H9 (cell line): ENCODE measurements around the gene DPH7. TPM values are rescaled to one million over a fixed set of nuclear protein-coding genes. Genes with fewer than 3 reads are reported as not detected.
A peak's percentile ranks its signal among the peaks of the same experiment; 100 is the strongest.
"Not testable (repeated sequence)": the region's sequence is repeated elsewhere in the genome, so short reads cannot be mapped to it uniquely, and the experiment has no call there.

Experiments
- DNase-seq: peaks from one replicate; pipeline ENCODE4 v3.0.0-alpha.2; 2017
- H2AFZ ChIP-seq: one replicate; pipeline ENCODE4 v1.6.1; 2013; ENCODE audit warnings: mild to moderate bottlenecking, low read length, control low read depth, moderate library complexity
- H2AK5ac ChIP-seq: 2 replicates; pipeline ENCODE4 v1.6.1; 2013; ENCODE audit warnings: low read length, control low read depth, mixed read lengths; ENCODE audit not compliant: insufficient read length
- H2BK120ac ChIP-seq: one replicate; pipeline ENCODE4 v1.6.1; 2013; ENCODE audit warnings: low read depth, mild to moderate bottlenecking, low read length, control low read depth, inconsistent platforms; ENCODE audit not compliant: poor library complexity, severe bottlenecking
- H2BK12ac ChIP-seq: 2 replicates; pipeline ENCODE4 v1.6.1; 2013; ENCODE audit warnings: low read length, control low read depth, mixed read lengths, low read depth; ENCODE audit not compliant: insufficient read length
- H2BK15ac ChIP-seq: 2 replicates; pipeline ENCODE4 v1.6.1; 2013; ENCODE audit warnings: low read depth, low read length, control low read depth
- H2BK20ac ChIP-seq: one replicate; pipeline ENCODE4 v1.6.1; 2013; ENCODE audit warnings: low read depth, mild to moderate bottlenecking, low read length, control low read depth, inconsistent platforms; ENCODE audit not compliant: poor library complexity, severe bottlenecking
- H2BK5ac ChIP-seq: 2 replicates; pipeline ENCODE4 v1.6.1; 2013; ENCODE audit warnings: low read length, control low read depth, mixed read lengths; ENCODE audit not compliant: insufficient read length
- H3K14ac ChIP-seq: 2 replicates; pipeline ENCODE4 v1.6.1; 2013; ENCODE audit warnings: low read length, control low read depth; ENCODE audit not compliant: insufficient read depth
- H3K18ac ChIP-seq: 2 replicates; pipeline ENCODE4 v1.6.1; 2013; ENCODE audit warnings: low read depth, mild to moderate bottlenecking, mixed read lengths, low read length, control low read depth; ENCODE audit not compliant: insufficient read length
- H3K23ac ChIP-seq: 2 replicates; pipeline ENCODE4 v1.6.1; 2013; ENCODE audit warnings: low read length, control low read depth, mixed read lengths, low read depth; ENCODE audit not compliant: insufficient read length
- H3K23me2 ChIP-seq: 2 replicates; pipeline ENCODE4 v1.6.1; 2013; ENCODE audit warnings: low read depth, mild to moderate bottlenecking, mixed read lengths, low read length, control low read depth; ENCODE audit not compliant: insufficient read length, poor library complexity, severe bottlenecking
- H3K27ac ChIP-seq: 2 replicates; pipeline ENCODE4 v1.5.1; 2013; ENCODE audit warnings: low read length, control low read depth, mixed read lengths, low read depth; ENCODE audit not compliant: insufficient read length
- H3K27me3 ChIP-seq: 2 replicates; pipeline ENCODE4 v1.6.1; 2013; ENCODE audit warnings: low read length, control low read depth, inconsistent platforms; ENCODE audit not compliant: insufficient read depth
- H3K4ac ChIP-seq: 2 replicates; pipeline ENCODE4 v1.6.1; 2013; ENCODE audit warnings: low read depth, mild to moderate bottlenecking, control low read depth, inconsistent platforms, low read length, moderate library complexity
- H3K4me1 ChIP-seq: 2 replicates; pipeline ENCODE4 v1.6.1; 2013; ENCODE audit warnings: low read length, control low read depth, inconsistent platforms; ENCODE audit not compliant: insufficient read depth
- H3K4me2 ChIP-seq: 2 replicates; pipeline ENCODE4 v1.6.1; 2013; ENCODE audit warnings: low read length, control low read depth, mixed read lengths; ENCODE audit not compliant: insufficient read length, insufficient read depth
- H3K56ac ChIP-seq: 2 replicates; pipeline ENCODE4 v1.6.1; 2013; ENCODE audit warnings: low read depth, mild to moderate bottlenecking, mixed read lengths, low read length, control low read depth; ENCODE audit not compliant: insufficient read length
- H3K79me1 ChIP-seq: 2 replicates; pipeline ENCODE4 v1.6.1; 2013; ENCODE audit warnings: low read depth, mild to moderate bottlenecking, moderate library complexity, low read length, control low read depth, inconsistent platforms; ENCODE audit not compliant: insufficient read depth, poor library complexity, severe bottlenecking
- H3K79me2 ChIP-seq: 2 replicates; pipeline ENCODE4 v1.6.1; 2013; ENCODE audit warnings: low read length, control low read depth, inconsistent platforms; ENCODE audit not compliant: insufficient read depth
- H3K9ac ChIP-seq: 2 replicates; pipeline ENCODE4 v1.6.1; 2013; ENCODE audit warnings: low read length, control low read depth, mixed read lengths; ENCODE audit not compliant: insufficient read length; ENCODE audit errors: extremely low read depth
- H3K9me3 ChIP-seq: one replicate; pipeline ENCODE4 v1.6.1; 2013; ENCODE audit warnings: low read depth, low read length, inconsistent platforms; ENCODE audit not compliant: control insufficient read depth
- H3T11ph ChIP-seq: one replicate; pipeline ENCODE4 v1.6.1; 2013; ENCODE audit warnings: mild to moderate bottlenecking, low read length, control low read depth, inconsistent platforms
- H4K20me1 ChIP-seq: one replicate; pipeline ENCODE4 v1.6.1; 2013; ENCODE audit not compliant: control insufficient read depth, insufficient read length, insufficient read depth
- H4K5ac ChIP-seq: 2 replicates; pipeline ENCODE4 v1.6.1; 2013; ENCODE audit warnings: low read depth, mild to moderate bottlenecking, mixed read lengths, low read length, control low read depth; ENCODE audit not compliant: insufficient read length
- H4K8ac ChIP-seq: replicated peaks from 2 replicates; pipeline ENCODE4 v1.6.1; 2013; ENCODE audit warnings: low read length, control low read depth, mixed read lengths, low read depth; ENCODE audit not compliant: insufficient read length
- H4K91ac ChIP-seq: 2 replicates; pipeline ENCODE4 v1.6.1; 2013; ENCODE audit warnings: low read depth, mild to moderate bottlenecking, moderate library complexity, mixed read lengths, low read length, control low read depth; ENCODE audit not compliant: insufficient read length
- H3K27ac Mint-ChIP-seq, 3 experiments: 2 replicates in 2 of 3; 3 replicates in 1 of 3; pipeline ENCODE4 v1.8.0; 2020 to 2021; ENCODE audit warnings: mixed read lengths in 3 of 3, mild to moderate bottlenecking in 1 of 3, moderate library complexity in 1 of 3
- H3K27me3 Mint-ChIP-seq: 2 replicates; pipeline ENCODE4 v1.8.0; 2021; ENCODE audit warnings: low read depth, mild to moderate bottlenecking, moderate library complexity, mixed read lengths
- H3K36me3 Mint-ChIP-seq, 3 experiments: 2 replicates in 2 of 3; 3 replicates in 1 of 3; pipeline ENCODE4 v1.8.0; 2020 to 2021; ENCODE audit warnings: low read depth in 3 of 3, mixed read lengths in 3 of 3; ENCODE audit not compliant: insufficient read depth in 1 of 3
- H3K4me1 Mint-ChIP-seq, 2 experiments: 2 replicates each; pipeline ENCODE4 v1.8.0; 2020; ENCODE audit warnings: mixed read lengths in 2 of 2
- H3K4me3 Mint-ChIP-seq, 2 experiments: 2 replicates in 1 of 2; 3 replicates in 1 of 2; pipeline ENCODE4 v1.8.0; 2020 to 2021; ENCODE audit warnings: mild to moderate bottlenecking in 2 of 2, mixed read lengths in 2 of 2, moderate library complexity in 1 of 2
- H3K9me3 Mint-ChIP-seq, 2 experiments: 2 replicates in 1 of 2; 3 replicates in 1 of 2; pipeline ENCODE4 v1.8.0; 2020; ENCODE audit warnings: mild to moderate bottlenecking in 2 of 2, mixed read lengths in 2 of 2, moderate library complexity in 1 of 2
- WGBS: extraction: QIAGEN DNeasy Blood & Tissue Kit; methylation state at CpG from one replicate; pipeline ENCODE4 v1.1.7; 2013; ENCODE audit warnings: missing lambda C conversion rate, low lambda C conversion rate, mixed read lengths; ENCODE audit not compliant: insufficient read length; ENCODE audit errors: extremely low coverage; 5-methylcytosine and 5-hydroxymethylcytosine counted together
- total RNA-seq: library from RNA; stranded (reverse); gene quantifications from 2 replicates; pipeline ENCODE4 v1.2.1, GENCODE V29; 2021
- TF ChIP-seq, protein P1 (sequence below): fragments of 200-600 bp; sonication (generic); conservative IDR thresholded peaks from 3 replicates; pipeline ENCODE4 v1.8.0; 2021; ENCODE audit warnings: antibody characterized with exemption, mild to moderate bottlenecking

The DPH7 gene
- total RNA-seq, 1 experiment from 2014 or later: 51.3 TPM

DNA sequence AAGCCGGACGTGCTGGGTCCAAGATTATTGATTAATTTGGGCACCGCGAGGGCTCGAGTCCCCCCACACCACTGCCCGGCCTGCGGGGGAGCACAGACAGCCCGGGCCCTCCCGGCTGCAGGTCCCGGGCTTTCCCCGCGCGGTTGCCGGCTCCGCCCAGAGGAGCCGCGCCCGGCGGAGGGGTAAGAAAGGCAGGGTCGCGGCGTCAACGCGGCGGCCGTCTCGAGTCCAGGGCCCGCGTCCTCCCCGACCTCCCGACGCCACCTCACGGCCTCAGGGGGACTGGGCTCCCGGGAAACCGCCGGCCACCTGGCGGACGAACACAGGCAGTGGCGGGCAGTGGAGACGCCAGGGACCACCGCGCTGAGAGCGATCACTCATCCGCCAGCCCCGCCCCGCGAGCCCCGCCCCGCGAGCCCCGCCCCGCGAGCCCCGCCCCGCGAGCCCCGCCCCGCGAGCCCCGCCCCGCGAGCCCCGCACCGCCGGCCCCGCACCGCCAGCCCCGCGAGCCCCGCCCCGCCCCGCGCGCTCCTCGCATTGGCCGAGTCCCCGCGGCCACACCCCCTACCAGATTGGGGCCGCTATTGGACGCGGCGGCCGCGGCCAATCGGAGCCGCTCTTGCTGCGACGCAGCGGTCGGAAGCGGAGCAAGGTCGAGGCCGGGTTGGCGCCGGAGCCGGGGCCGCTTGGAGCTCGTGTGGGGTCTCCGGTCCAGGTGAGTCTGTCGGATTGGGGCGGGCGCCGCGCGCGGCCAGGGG is 27.3 kb downstream of the DPH7 start, which contains the start of gene MRPL41:
Gene MRPL41, plus strand, starts transcription at position 616 of the 758 bp plus-strand sequence. CDS start 203 bp downstream, outside the sequence.
- H4K91ac ChIP-seq: no peak within 1 kb of the TSS

DNA sequence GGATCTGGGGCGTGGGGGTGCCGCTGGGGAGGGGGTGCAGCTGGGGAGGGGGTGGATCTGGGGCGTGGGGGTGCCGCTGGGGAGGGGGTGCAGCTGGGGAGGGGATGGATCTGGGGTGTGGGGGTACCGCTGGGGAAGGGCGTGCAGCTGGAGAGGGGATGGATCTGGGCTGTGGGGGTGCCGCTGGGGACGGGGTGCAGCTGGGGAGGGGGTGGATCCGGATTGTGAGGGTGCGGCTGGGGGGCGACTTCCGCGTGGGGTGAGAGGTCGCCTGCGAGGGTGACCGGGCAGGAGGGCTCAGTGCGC is 27.8 kb downstream of the DPH7 start:
- not testable (repeated sequence) for H3K27ac Mint-ChIP-seq, H3K4ac ChIP-seq, H3T11ph ChIP-seq, H4K5ac ChIP-seq, H2AK5ac ChIP-seq, H3K4me1 Mint-ChIP-seq, H3K56ac ChIP-seq, H2AFZ ChIP-seq, H2BK20ac ChIP-seq, H3K23me2 ChIP-seq, H2BK12ac ChIP-seq, H3K79me2 ChIP-seq, H2BK120ac ChIP-seq, DNase-seq, H2BK15ac ChIP-seq, H3K18ac ChIP-seq, H3K9me3 ChIP-seq, H3K4me1 ChIP-seq, H3K27ac ChIP-seq, H3K23ac ChIP-seq, H4K91ac ChIP-seq, H3K9ac ChIP-seq, H3K27me3 ChIP-seq, H4K20me1 ChIP-seq, H2BK5ac ChIP-seq, H4K8ac ChIP-seq, H3K27me3 Mint-ChIP-seq, H3K79me1 ChIP-seq
- Mint-ChIP-seq H3K36me3 (peaks cover 28 to 39% (median 35%) of the 10 kb centered on the region in 3 experiments), H3K4me3 (peak overlapping the region in 1 of 2 experiments; percentile 71; a peak in 4 of 5 replicates), H3K9me3 (peaks cover 16 to 19% of the 10 kb centered on the region in 2 experiments)
- peak overlapping the region; percentile 58 for H3K4me2 ChIP-seq
- no CpG with 5 or more reads among the region's 17 CpGs for WGBS
- H3K14ac ChIP-seq: 0 out of 2 replicates have a peak overlapping the region, but pooled peaks have one; percentile 24

More for the DNA sequence above, 27.3 kb downstream of the DPH7 start, which contains the start of gene MRPL41:
- Histone ChIP-seq H3K18ac (peak within 1 kb of the TSS; percentile 77), H3K27me3 (no peaks in the 10 kb centered on the region), H3T11ph (no peak within 1 kb of the TSS), H3K9me3 (no peaks in the 10 kb centered on the region), H3K4me1 (no peaks in the 10 kb centered on the region), H4K8ac (no peak within 1 kb of the TSS), H2AK5ac (no peak within 1 kb of the TSS), H2BK20ac (no peak within 1 kb of the TSS), H3K23me2 (peaks cover 10% of the 10 kb centered on the region), H2BK15ac (no peak within 1 kb of the TSS), H3K56ac (no peak within 1 kb of the TSS), H2BK5ac (no peak within 1 kb of the TSS), H3K4me2 (peak within 1 kb of the TSS; percentile 80), H2AFZ (no peak within 1 kb of the TSS), H2BK120ac (no peak within 1 kb of the TSS), H3K9ac (peak within 1 kb of the TSS; percentile 36), H4K20me1 (no peaks in the 10 kb centered on the region), H3K14ac (peak within 1 kb of the TSS; percentile 93), H4K5ac (no peak within 1 kb of the TSS), H3K79me1 (no peaks in the 10 kb centered on the region), H3K79me2 (no peaks in the 10 kb centered on the region), H3K27ac (no peak within 1 kb of the TSS), H3K23ac (no peak within 1 kb of the TSS), H2BK12ac (no peak within 1 kb of the TSS), H3K4ac (no peak within 1 kb of the TSS)
- H3K4me3 Mint-ChIP-seq: peak within 1 kb of the TSS; percentile 78 to 85
- H3K27ac Mint-ChIP-seq: peak within 1 kb of the TSS in 2 of 3 experiments; percentile 49 to 62; a peak in 2 of 7 replicates
- TF ChIP-seq, protein P1, sequence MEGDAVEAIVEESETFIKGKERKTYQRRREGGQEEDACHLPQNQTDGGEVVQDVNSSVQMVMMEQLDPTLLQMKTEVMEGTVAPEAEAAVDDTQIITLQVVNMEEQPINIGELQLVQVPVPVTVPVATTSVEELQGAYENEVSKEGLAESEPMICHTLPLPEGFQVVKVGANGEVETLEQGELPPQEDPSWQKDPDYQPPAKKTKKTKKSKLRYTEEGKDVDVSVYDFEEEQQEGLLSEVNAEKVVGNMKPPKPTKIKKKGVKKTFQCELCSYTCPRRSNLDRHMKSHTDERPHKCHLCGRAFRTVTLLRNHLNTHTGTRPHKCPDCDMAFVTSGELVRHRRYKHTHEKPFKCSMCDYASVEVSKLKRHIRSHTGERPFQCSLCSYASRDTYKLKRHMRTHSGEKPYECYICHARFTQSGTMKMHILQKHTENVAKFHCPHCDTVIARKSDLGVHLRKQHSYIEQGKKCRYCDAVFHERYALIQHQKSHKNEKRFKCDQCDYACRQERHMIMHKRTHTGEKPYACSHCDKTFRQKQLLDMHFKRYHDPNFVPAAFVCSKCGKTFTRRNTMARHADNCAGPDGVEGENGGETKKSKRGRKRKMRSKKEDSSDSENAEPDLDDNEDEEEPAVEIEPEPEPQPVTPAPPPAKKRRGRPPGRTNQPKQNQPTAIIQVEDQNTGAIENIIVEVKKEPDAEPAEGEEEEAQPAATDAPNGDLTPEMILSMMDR: peak; percentile 72
- DNase-seq: peak; percentile 96
- H3K27me3 Mint-ChIP-seq: no peaks in the 10 kb centered on the region; the same call in 1 of the 2 replicates
- H3K9me3 Mint-ChIP-seq: peaks cover 11 to 14% of the 10 kb centered on the region in 2 experiments
- no CpG with 5 or more reads among the region's 106 CpGs for WGBS
- peaks cover 6 to 7% of the 10 kb centered on the region in 2 experiments; a peak in 3 of 4 replicates for H3K4me1 Mint-ChIP-seq
- peaks cover 26 to 39% (median 36%) of the 10 kb centered on the region in 3 experiments for H3K36me3 Mint-ChIP-seq
